ENCODE data around the gene PHETA1.

GRCh38 chr12:111360325-111360930 is 8.5 kb downstream of the PHETA1 start:
- TF ChIP-seq CTCF (IDR thresholded peaks at IDR 0.05) (no peak), POLR2A (IDR thresholded peaks at IDR 0.05) (no peak)
